Measurements from ENCODE around the gene PDE4D.

Gene PDE4D

GRCh38 chr5:59037041-59037440 is 856.5 kb downstream of the PDE4D start:
- FAIRE-seq (no peak), DNase-seq (ENCODE audit: insufficient read length) (no peak)
- TF ChIP-seq POLR2AphosphoS5 (IDR thresholded peaks at IDR 0.05; ENCODE audit: low read depth, low read length) (no peak), POLR2A (IDR thresholded peaks at IDR 0.05; ENCODE audit: low read depth, low read length) (no peak), TAF1 (IDR thresholded peaks at IDR 0.05; ENCODE audit: borderline replicate concordance, low read depth, low read length) (no peak)

- DNase-seq (ENCODE audit: insufficient read length) (no peak), FAIRE-seq (no peak)
- TF ChIP-seq POLR2A (IDR thresholded peaks at IDR 0.05; ENCODE audit: low read depth, low read length) (no peak), TAF1 (IDR thresholded peaks at IDR 0.05; ENCODE audit: borderline replicate concordance, low read depth, low read length) (no peak), POLR2AphosphoS5 (IDR thresholded peaks at IDR 0.05; ENCODE audit: low read depth, low read length) (no peak)
Measured at GRCh38 chr5:59036274-59036961, 857.1 kb downstream of the PDE4D start.

GRCh38 chr5:59035681-59036080 is 857.8 kb downstream of the PDE4D start:
- TF ChIP-seq POLR2AphosphoS5 (IDR thresholded peaks at IDR 0.05; ENCODE audit: low read depth, low read length) (no peak), POLR2A (IDR thresholded peaks at IDR 0.05; ENCODE audit: low read depth, low read length) (no peak), TAF1 (IDR thresholded peaks at IDR 0.05; ENCODE audit: borderline replicate concordance, low read depth, low read length) (no peak)
- no peak for DNase-seq (ENCODE audit: insufficient read length)
- FAIRE-seq, result no peak

GRCh38 chr5:59034498-59035186 is 858.9 kb downstream of the PDE4D start:
- FAIRE-seq (peak; percentile 70), DNase-seq (ENCODE audit: insufficient read length) (no peak)
- TF ChIP-seq POLR2AphosphoS5 (IDR thresholded peaks at IDR 0.05; ENCODE audit: low read depth, low read length) (no peak), TAF1 (IDR thresholded peaks at IDR 0.05; ENCODE audit: borderline replicate concordance, low read depth, low read length) (no peak), POLR2A (IDR thresholded peaks at IDR 0.05; ENCODE audit: low read depth, low read length) (no peak)

- no peak for TF ChIP-seq POLR2A (IDR thresholded peaks at IDR 0.05; ENCODE audit: low read depth, low read length)
- no peak for TF ChIP-seq TAF1 (IDR thresholded peaks at IDR 0.05; ENCODE audit: borderline replicate concordance, low read depth, low read length)
- no peak for TF ChIP-seq POLR2AphosphoS5 (IDR thresholded peaks at IDR 0.05; ENCODE audit: low read depth, low read length)
- DNase-seq (ENCODE audit: insufficient read length) (no peak), FAIRE-seq (no peak)
Measured at GRCh38 chr5:59027145-59027907, 866.2 kb downstream of the PDE4D start.

- no peak for TF ChIP-seq TAF1 (IDR thresholded peaks at IDR 0.05; ENCODE audit: borderline replicate concordance, low read depth, low read length)
- no peak for TF ChIP-seq POLR2A (IDR thresholded peaks at IDR 0.05; ENCODE audit: low read depth, low read length)
- no peak for TF ChIP-seq POLR2AphosphoS5 (IDR thresholded peaks at IDR 0.05; ENCODE audit: low read depth, low read length)
- FAIRE-seq (no peak), DNase-seq (ENCODE audit: insufficient read length) (no peak)
Measured at GRCh38 chr5:59025734-59026133, 867.8 kb downstream of the PDE4D start.

- FAIRE-seq, result no peak
- no peak for DNase-seq (ENCODE audit: insufficient read length)
- TF ChIP-seq POLR2AphosphoS5 (IDR thresholded peaks at IDR 0.05; ENCODE audit: low read depth, low read length) (no peak), TAF1 (IDR thresholded peaks at IDR 0.05; ENCODE audit: borderline replicate concordance, low read depth, low read length) (no peak), POLR2A (IDR thresholded peaks at IDR 0.05; ENCODE audit: low read depth, low read length) (no peak)
Measured at GRCh38 chr5:59021837-59022514, 871.5 kb downstream of the PDE4D start.

GRCh38 chr5:59021286-59021673 is 872.2 kb downstream of the PDE4D start:
- no peak for FAIRE-seq
- DNase-seq (ENCODE audit: insufficient read length), result no peak
- no peak for TF ChIP-seq TAF1 (IDR thresholded peaks at IDR 0.05; ENCODE audit: borderline replicate concordance, low read depth, low read length)
- no peak for TF ChIP-seq POLR2AphosphoS5 (IDR thresholded peaks at IDR 0.05; ENCODE audit: low read depth, low read length)
- TF ChIP-seq POLR2A (IDR thresholded peaks at IDR 0.05; ENCODE audit: low read depth, low read length), result no peak

- TF ChIP-seq POLR2A (IDR thresholded peaks at IDR 0.05; ENCODE audit: low read depth, low read length) (no peak), TAF1 (IDR thresholded peaks at IDR 0.05; ENCODE audit: borderline replicate concordance, low read depth, low read length) (no peak), POLR2AphosphoS5 (IDR thresholded peaks at IDR 0.05; ENCODE audit: low read depth, low read length) (no peak)
- DNase-seq (ENCODE audit: insufficient read length) (no peak), FAIRE-seq (no peak)
Measured at GRCh38 chr5:59020611-59021285, 872.8 kb downstream of the PDE4D start.

GRCh38 chr5:59019078-59019477 is 874.4 kb downstream of the PDE4D start:
- no peak for TF ChIP-seq TAF1 (IDR thresholded peaks at IDR 0.05; ENCODE audit: borderline replicate concordance, low read depth, low read length)
- no peak for TF ChIP-seq POLR2AphosphoS5 (IDR thresholded peaks at IDR 0.05; ENCODE audit: low read depth, low read length)
- no peak for TF ChIP-seq POLR2A (IDR thresholded peaks at IDR 0.05; ENCODE audit: low read depth, low read length)
- no peak for FAIRE-seq
- no peak for DNase-seq (ENCODE audit: insufficient read length)
